ENCODE data around the gene INPP5B. TPM values are rescaled to one million over a fixed set of nuclear protein-coding genes. Genes with fewer than 3 reads are reported as not detected.
"Not testable (repeated sequence)": the region's sequence is repeated elsewhere in the genome, so short reads cannot be mapped to it uniquely, and the experiment has no call there.

The INPP5B gene
- total and polyA plus RNA-seq, 2 experiments from 2014 or later, result 6.9 to 29.1 TPM

GRCh38 chr1:37965301-37965700 is 18.4 kb upstream of the INPP5B start:
- Histone ChIP-seq H3K4me3 (no peak overlapping the region), H3K36me3 (ENCODE audit: insufficient read depth) (peaks cover 46% of the 10 kb centered on the region), H3K79me2 (replicated peaks; ENCODE audit: insufficient read depth) (no peaks in the 10 kb centered on the region), H3K4me2 (no peak overlapping the region), H3K4me1 (ENCODE audit: insufficient read depth) (no peaks in the 10 kb centered on the region), H2AFZ (no peak overlapping the region), H3K9me2 (ENCODE audit: insufficient read depth) (no peaks in the 10 kb centered on the region), H4K20me1 (replicated peaks; ENCODE audit: insufficient read depth) (no peaks in the 10 kb centered on the region; the same call in 1 of the 2 replicates), H3K27me3 (ENCODE audit: insufficient read depth) (no peaks in the 10 kb centered on the region), H3F3A (replicated peaks; ENCODE audit: low read depth) (peaks cover 4% of the 10 kb centered on the region), H3K27ac (ENCODE audit: low read depth) (no peak overlapping the region)
- Mint-ChIP-seq H3K4me1 (no peaks in the 10 kb centered on the region; the same call in 1 of the 3 replicates), H3K4me3 (no peak overlapping the region), H3K27me3 (ENCODE audit: insufficient read depth, low read depth, poor library complexity) (peaks cover 2% of the 10 kb centered on the region), H3K9me3 (no peaks in the 10 kb centered on the region), H3K27ac (no peak overlapping the region), H3K36me3 (ENCODE audit: low read depth) (peaks cover 80% of the 10 kb centered on the region)
- DNase-seq (ENCODE audit: low spot score) (no peak), ATAC-seq (no peak)
- TF ChIP-seq REST (IDR thresholded peaks at IDR 0.05; ENCODE audit: unreplicated experiment) (no peak), EZH2 (IDR thresholded peaks at IDR 0.05; ENCODE audit: low read depth, unreplicated experiment) (no peak), ZNF462 (CRISPR knock-in tag; IDR thresholded peaks at IDR 0.05) (no peak), CREB1 (CRISPR knock-in tag; IDR thresholded peaks at IDR 0.05; ENCODE audit: low read depth) (no peak), NANOG (IDR thresholded peaks at IDR 0.05; ENCODE audit: borderline replicate concordance) (no peak), JUNB (IDR thresholded peaks at IDR 0.05; ENCODE audit: unreplicated experiment) (no peak), ZNF331 (CRISPR knock-in tag; IDR thresholded peaks at IDR 0.05; ENCODE audit: low read depth) (no peak), EZH2phosphoT487 (IDR thresholded peaks at IDR 0.05; ENCODE audit: unreplicated experiment) (no peak), POLR2AphosphoS5 (IDR thresholded peaks at IDR 0.05; ENCODE audit: low read depth) (no peak), ETS1 (IDR thresholded peaks at IDR 0.05) (no peak), STAT1 (IDR thresholded peaks at IDR 0.05; ENCODE audit: unreplicated experiment) (no peak)

- H3K36me3 ChIP-seq (ENCODE audit: insufficient read depth), result peaks cover 46% of the 10 kb centered on the region
- H3F3A ChIP-seq (replicated peaks; ENCODE audit: low read depth); H3K4me3 Mint-ChIP-seq; ATAC-seq; H4K20me1 ChIP-seq (replicated peaks; ENCODE audit: insufficient read depth); H3K27ac Mint-ChIP-seq; H3K27me3 ChIP-seq (ENCODE audit: insufficient read depth); H3K27ac ChIP-seq (ENCODE audit: low read depth); H3K4me3 ChIP-seq; H3K4me1 ChIP-seq (ENCODE audit: insufficient read depth); H3K4me2 ChIP-seq; DNase-seq (ENCODE audit: low spot score); H3K27me3 Mint-ChIP-seq (ENCODE audit: insufficient read depth, low read depth, poor library complexity); H3K9me3 Mint-ChIP-seq; H3K4me1 Mint-ChIP-seq; H3K9me2 ChIP-seq (ENCODE audit: insufficient read depth); H2AFZ ChIP-seq; H3K79me2 ChIP-seq (replicated peaks; ENCODE audit: insufficient read depth): not testable (repeated sequence)
- H3K36me3 Mint-ChIP-seq (ENCODE audit: low read depth), result peaks cover 80% of the 10 kb centered on the region
These were observed 17.3 kb upstream of the INPP5B start for GRCh38 chr1:37964106-37964505.
